Measurements from ENCODE around the gene SLC34A2. TPM values are rescaled to one million over a fixed set of nuclear protein-coding genes. Genes with fewer than 3 reads are reported as not detected.
"Not testable (repeated sequence)": the region's sequence is repeated elsewhere in the genome, so short reads cannot be mapped to it uniquely, and the experiment has no call there.

The SLC34A2 gene
- total RNA-seq, 2 experiments from 2014 or later: not detected

GRCh38 chr4:25658357-25658771 is 2.7 kb downstream of the SLC34A2 start:
- ChIA-PET POLR2A (no interaction called here), CTCF (no interaction called here)

DNA sequence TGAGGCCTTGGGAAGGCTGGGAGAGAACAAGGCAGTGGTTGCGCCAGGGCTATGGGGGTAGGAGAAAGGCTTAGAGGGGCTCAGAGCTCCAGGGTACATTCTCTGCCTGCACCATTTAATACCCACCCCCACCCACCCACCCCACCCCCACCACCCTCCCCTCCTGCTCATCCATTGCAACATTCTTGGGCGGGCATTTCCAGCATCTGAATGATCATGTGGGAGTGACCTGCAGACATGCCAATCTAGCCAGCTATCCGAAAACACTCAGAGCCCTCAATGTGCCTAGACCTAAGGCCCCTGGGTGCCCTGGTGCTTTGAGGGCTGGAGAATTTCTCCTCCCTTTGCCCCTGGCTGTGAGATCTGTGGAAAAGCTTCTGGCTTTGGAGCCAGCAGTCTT is 3.1 kb downstream of the SLC34A2 start:
- ChIA-PET CTCF (no interaction called here), POLR2A (no interaction called here)

DNA sequence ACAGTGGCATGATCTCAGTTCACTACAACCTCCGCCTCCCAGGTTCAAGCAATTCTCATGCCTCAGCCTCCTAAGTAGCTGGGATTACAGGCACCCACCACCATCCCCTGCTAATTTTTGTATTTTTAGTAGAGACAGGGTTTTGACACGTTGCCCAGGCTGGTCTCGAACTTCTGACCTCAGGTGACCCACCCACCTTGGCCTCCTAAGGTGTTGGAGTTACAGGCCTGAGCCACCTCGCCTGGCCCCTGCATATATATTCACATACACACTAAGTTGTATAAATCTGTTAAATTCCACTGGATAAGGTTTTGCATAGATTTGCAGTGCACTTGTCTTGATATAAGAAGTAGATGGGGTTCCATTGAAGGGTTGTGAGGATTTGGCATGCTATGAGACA is 5.8 kb downstream of the SLC34A2 start:
- CTCF ChIA-PET, POLR2A ChIA-PET: not testable (repeated sequence)

GRCh38 chr4:25662306-25662705 is 6.7 kb downstream of the SLC34A2 start:
- ChIA-PET POLR2A (no interaction called here), CTCF (no interaction called here)

GRCh38 chr4:25663781-25664180 is 8.1 kb downstream of the SLC34A2 start:
- POLR2A ChIA-PET: no interaction called here
- CTCF ChIA-PET: no interaction called here

- ChIA-PET CTCF (interaction anchor here (0.5 kb wide), 1 partner anchor 32 kb away, joined by 3 read pairs; no protein-coding TSS in a partner anchor), POLR2A (no interaction called here)
These were observed 10.5 kb downstream of the SLC34A2 start for GRCh38 chr4:25666031-25666630.

- POLR2A ChIA-PET: no interaction called here
- CTCF ChIA-PET: no interaction called here
These were observed 12.4 kb downstream of the SLC34A2 start for GRCh38 chr4:25667931-25668557.

- ChIA-PET POLR2A (no interaction called here), CTCF (no interaction called here)
These were observed 15.3 kb downstream of the SLC34A2 start for GRCh38 chr4:25670991-25671390.

GRCh38 chr4:25672756-25673155 is 17.1 kb downstream of the SLC34A2 start:
- ChIA-PET POLR2A (no interaction called here), CTCF (no interaction called here)

DNA sequence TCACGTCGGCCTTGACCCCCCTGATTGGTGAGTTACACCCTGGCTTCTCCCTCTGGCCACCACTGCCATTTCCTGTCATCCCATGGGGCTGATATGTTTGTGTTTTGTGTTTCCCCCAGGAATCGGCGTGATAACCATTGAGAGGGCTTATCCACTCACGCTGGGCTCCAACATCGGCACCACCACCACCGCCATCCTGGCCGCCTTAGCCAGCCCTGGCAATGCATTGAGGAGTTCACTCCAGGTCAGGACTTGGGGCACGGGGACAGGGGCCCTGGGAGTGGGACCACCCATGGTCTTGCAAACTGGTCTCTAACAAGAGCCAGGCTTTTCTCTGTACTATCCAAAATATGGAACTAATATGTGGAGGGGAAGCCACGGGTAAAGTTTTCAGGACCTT is 18.7 kb downstream of the SLC34A2 start:
- ChIA-PET CTCF (no interaction called here), POLR2A (no interaction called here)

- ChIA-PET CTCF (no interaction called here), POLR2A (no interaction called here)
These were observed 20.6 kb downstream of the SLC34A2 start for GRCh38 chr4:25676221-25676620.

- ChIA-PET POLR2A (no interaction called here), CTCF (no interaction called here)
These were observed 21.5 kb downstream of the SLC34A2 start for GRCh38 chr4:25677157-25677556.

- CTCF ChIA-PET: no interaction called here
- POLR2A ChIA-PET: no interaction called here
These were observed 22.3 kb downstream of the SLC34A2 start for GRCh38 chr4:25677943-25678342.

DNA sequence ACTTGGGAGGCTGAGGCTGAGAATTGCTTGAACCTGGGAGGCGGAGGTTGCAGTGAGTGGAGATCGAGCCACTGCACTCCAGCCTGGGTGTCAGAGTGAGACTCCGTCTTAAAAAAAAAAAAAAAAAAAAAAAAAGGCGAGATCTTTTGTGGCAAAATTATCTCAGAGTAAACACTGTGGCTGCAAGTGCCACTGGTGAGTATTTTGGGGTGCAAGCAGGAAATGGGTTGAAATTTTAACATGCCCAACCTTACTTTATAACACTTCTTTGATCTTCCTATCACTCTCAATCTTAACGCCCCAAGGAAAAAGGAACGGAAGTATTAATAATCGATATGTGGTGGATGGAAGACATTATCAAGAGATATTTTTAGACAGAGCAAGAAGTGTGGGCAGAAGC is 32.1 kb downstream of the SLC34A2 start:
- CTCF ChIA-PET: no interaction called here
- POLR2A ChIA-PET: no interaction called here

DNA sequence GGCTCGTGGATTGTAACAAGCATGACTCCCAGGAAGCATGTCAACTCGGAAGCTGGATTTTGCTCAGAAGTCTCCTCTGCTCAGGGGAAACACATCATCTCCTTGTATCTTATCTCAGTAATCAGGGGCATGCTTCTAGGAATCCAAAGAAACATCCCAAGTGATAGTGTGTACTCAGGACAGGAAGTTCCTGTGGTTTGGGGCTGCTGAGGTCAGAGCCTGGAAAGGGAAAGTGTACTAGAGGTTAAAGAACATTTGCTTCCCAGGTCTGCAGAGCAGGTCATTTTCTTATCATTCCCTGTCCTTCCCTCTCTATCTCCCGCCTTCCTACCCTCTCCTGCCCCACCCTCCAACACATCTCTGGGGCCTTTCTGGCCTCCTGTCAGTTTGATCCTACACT is 38.8 kb downstream of the SLC34A2 start:
- ChIA-PET POLR2A (no interaction called here), CTCF (no interaction called here)

DNA sequence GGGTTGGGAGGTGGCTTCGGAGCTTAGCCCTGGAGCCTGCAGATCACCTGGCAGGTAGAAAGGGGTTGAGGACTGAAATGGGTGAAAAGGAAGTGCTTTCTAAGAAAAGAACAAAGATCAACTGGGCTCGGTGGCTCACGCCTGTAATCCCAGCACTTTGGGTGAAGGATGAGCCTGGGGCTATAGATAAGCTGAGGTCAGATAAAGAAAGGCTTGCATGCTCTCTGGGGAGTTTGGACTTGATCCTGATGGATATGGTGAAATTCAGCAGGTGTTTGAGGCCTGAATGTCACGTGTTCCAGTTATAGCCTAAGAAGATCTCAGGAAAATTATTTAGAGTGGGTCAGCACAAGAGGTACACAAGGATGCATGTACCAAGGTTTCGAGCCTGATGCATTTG is 40.8 kb downstream of the SLC34A2 start:
- ChIA-PET CTCF (no interaction called here), POLR2A (no interaction called here)

DNA sequence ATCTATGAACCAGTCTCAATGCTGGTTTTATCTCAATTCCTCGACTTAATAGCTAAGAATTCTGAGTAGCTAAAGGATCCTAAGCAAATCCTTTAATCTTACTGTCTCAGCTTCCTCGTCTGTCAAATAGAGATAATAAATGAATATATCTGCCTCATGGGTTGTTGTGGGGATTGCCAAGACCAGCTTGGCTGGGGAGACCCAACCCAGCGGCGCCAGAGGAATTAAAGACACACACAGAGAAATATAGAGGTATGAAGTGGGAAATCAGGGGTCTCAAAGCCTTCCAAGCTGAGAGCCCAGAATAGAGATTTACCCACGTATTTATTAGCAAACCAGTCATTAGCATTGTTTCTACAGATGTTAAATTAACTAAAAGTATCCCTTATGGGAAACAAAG is 41.9 kb downstream of the SLC34A2 start:
- CTCF ChIA-PET: interaction anchor here (0.7 kb wide), 1 partner anchor 31 kb away, joined by 3 read pairs; no protein-coding TSS in a partner anchor
- POLR2A ChIA-PET: no interaction called here

DNA sequence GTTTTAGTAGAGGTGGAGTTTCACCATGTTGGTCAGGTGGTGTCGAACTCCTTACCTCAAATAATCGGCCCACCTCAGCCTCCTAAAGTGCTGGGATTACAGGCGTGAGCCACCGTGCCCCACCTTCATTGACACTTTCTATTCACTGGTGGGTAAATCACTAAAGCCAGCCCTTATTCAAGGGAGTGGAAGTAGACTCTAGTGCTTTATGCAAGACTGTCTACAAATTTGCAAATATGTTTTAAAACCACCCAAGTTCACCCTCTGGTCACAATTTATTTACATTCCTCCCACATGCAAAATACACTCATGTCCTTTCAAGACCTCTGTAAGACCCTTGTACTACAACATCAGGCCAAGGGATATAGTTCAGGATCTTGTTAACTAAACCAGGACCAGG is 45.0 kb downstream of the SLC34A2 start:
- CTCF ChIA-PET: no interaction called here
- POLR2A ChIA-PET: no interaction called here

DNA sequence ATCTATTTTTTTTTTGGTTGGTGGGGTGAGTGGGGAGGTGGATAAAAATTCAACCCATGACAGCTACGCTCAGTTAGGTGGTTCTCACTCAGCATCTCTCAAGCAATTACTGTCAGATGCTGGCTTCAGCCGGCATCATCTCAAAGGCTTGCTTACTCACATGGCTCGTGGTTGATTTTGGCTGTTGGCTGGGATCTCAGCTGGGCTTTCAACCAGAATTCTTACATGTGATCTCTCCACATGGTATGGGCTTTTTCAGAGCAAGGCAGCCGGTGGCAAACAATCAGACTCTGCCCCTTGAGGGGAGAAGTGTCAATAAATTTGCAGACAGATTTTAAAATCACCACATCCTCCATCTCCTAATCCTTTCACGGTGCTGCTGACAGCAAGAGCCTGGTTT is 47.2 kb downstream of the SLC34A2 start:
- ChIA-PET POLR2A (no interaction called here), CTCF (no interaction called here)

- ChIA-PET POLR2A (no interaction called here), CTCF (no interaction called here)
These were observed 48.2 kb downstream of the SLC34A2 start for GRCh38 chr4:25703731-25704388.

DNA sequence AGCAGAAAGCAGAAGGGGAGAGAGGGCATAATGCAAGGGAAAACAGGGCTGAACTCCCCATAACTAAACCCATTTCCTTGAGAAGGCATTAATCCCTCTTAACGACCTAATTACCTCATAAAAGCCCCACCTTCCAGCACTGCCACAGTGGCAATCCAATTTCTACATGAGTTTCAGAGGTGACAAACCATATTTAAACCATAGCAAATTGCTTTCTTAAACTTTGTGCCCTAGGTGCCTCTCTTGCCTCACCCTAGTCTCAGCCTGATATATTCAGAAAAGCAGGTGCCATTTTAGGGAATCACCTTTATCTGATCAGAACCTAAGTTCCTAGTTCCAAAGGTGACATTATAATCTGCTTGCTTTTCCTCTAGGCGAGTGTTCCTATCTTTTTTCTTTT is 48.9 kb downstream of the SLC34A2 start:
- CTCF ChIA-PET: no interaction called here
- POLR2A ChIA-PET: no interaction called here

- ChIA-PET POLR2A (interaction anchor here (0.6 kb wide), 1 partner anchor 41 kb away, joined by 4 read pairs; no protein-coding TSS in a partner anchor), CTCF (no interaction called here)
These were observed 55.0 kb downstream of the SLC34A2 start for GRCh38 chr4:25710637-25711036.

Data from activated CD8-positive, alpha-beta memory T cell treated with anti-CD3 and anti-CD28 coated beads for 36 hours (primary cell).